HUES48 (cell line): ENCODE measurements around the gene SPSB2.
A peak's percentile ranks its signal among the peaks of the same experiment; 100 is the strongest.

Experiments used
- H3K27ac ChIP-seq: one replicate; pipeline ENCODE4 v1.7.0; 2013; ENCODE audit warnings: low read depth, low read length, inconsistent platforms
- H3K27me3 ChIP-seq: 2 replicates; pipeline ENCODE4 v1.6.1; 2013; ENCODE audit warnings: mild to moderate bottlenecking, low read length; ENCODE audit not compliant: control insufficient read depth, insufficient read depth
- H3K36me3 ChIP-seq: 2 replicates; pipeline ENCODE4 v1.6.1; 2013; ENCODE audit warnings: low read length; ENCODE audit not compliant: control insufficient read depth, insufficient read depth
- H3K4me1 ChIP-seq: 2 replicates; pipeline ENCODE4 v1.6.1; 2013; ENCODE audit warnings: mild to moderate bottlenecking, low read length; ENCODE audit not compliant: control insufficient read depth, insufficient read depth
- H3K4me3 ChIP-seq: 2 replicates; pipeline ENCODE4 v1.5.1; 2013; ENCODE audit warnings: mild to moderate bottlenecking, low read depth, low read length
- H3K9ac ChIP-seq: 2 replicates; pipeline ENCODE4 v1.6.1; 2013; ENCODE audit warnings: mild to moderate bottlenecking, low read depth, low read length, moderate library complexity
- H3K9me3 ChIP-seq: 2 replicates; pipeline ENCODE4 v1.6.1; 2013; ENCODE audit warnings: low read length; ENCODE audit not compliant: control insufficient read depth, insufficient read depth

Gene SPSB2

DNA sequence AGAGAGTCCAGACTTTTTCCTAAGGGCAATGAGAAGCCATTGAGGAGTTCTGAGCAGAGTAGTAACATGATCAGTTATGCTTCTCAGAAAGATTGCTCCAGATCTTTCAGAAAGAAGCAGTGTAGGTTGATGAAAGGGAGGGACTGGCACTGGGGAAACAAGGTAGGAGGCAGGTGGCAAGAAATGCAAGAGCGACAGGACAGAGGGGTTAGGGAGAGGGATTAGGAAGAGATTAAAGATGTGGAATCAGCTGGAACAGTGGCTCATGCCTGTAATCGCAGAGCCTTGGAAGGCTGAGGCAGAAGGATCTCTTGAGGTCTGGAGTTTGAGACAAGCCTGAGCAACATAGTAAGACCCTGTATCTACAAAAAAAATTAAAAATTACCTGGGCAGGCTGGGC lies 25.4 kb downstream of the SPSB2 start:
- H3K4me3 ChIP-seq = no peak overlapping the region
- no peak overlapping the region for H3K9ac ChIP-seq
- no peaks in the 10 kb centered on the region for H3K9me3 ChIP-seq
- no peaks in the 10 kb centered on the region for H3K4me1 ChIP-seq
- no peak overlapping the region for H3K27ac ChIP-seq
- no peaks in the 10 kb centered on the region for H3K27me3 ChIP-seq
- H3K36me3 ChIP-seq = peaks cover 65% of the 10 kb centered on the region

DNA sequence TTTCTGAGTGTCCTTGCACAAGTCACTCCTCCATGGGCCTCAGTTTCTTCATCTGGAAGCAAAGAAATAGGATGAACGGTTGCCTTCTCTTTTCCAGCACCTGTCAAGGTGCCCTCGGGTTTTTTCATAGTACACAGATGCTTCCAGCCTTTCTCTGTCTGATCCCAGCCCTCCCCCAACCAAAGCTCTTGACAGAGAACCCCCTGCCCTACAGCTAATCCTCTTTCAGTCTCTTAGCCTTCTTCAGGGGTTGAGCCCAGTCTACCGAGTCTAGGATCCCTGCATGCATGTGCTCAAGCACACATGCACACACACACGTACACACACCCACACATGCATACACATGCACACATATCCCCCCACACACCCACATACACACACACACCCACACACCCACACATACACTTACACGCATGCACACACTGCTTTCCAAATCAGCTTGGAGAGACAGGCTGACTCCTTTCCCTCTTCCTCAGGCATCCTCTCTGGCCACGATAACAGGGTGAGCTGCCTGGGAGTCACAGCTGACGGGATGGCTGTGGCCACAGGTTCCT lies 26.7 kb downstream of the SPSB2 start:
- Histone ChIP-seq H3K36me3 (peaks cover 77% of the 10 kb centered on the region), H3K9me3 (no peaks in the 10 kb centered on the region), H3K27ac (no peak overlapping the region)

DNA sequence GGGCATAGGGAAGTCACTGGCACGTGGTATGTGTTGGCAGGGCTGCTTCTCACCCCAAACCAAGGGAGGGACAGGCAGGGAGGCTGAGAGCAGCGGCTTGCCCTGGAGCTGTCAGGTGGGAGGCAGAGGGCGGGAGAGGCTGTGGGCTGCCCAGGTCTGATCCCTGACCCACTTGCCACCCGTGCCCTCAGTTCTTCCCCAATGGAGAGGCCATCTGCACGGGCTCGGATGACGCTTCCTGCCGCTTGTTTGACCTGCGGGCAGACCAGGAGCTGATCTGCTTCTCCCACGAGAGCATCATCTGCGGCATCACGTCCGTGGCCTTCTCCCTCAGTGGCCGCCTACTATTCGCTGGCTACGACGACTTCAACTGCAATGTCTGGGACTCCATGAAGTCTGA lies 27.7 kb downstream of the SPSB2 start:
- Histone ChIP-seq H3K4me1 (no peaks in the 10 kb centered on the region), H3K36me3 (peaks cover 77% of the 10 kb centered on the region), H3K4me3 (no peak overlapping the region), H3K9ac (no peak overlapping the region), H3K9me3 (no peaks in the 10 kb centered on the region), H3K27ac (no peak overlapping the region), H3K27me3 (no peaks in the 10 kb centered on the region)

More for the DNA sequence above, 26.7 kb downstream of the SPSB2 start:
- Histone ChIP-seq H3K4me1 (no peaks in the 10 kb centered on the region), H3K4me3 (no peak overlapping the region), H3K27me3 (no peaks in the 10 kb centered on the region), H3K9ac (no peak overlapping the region)

DNA sequence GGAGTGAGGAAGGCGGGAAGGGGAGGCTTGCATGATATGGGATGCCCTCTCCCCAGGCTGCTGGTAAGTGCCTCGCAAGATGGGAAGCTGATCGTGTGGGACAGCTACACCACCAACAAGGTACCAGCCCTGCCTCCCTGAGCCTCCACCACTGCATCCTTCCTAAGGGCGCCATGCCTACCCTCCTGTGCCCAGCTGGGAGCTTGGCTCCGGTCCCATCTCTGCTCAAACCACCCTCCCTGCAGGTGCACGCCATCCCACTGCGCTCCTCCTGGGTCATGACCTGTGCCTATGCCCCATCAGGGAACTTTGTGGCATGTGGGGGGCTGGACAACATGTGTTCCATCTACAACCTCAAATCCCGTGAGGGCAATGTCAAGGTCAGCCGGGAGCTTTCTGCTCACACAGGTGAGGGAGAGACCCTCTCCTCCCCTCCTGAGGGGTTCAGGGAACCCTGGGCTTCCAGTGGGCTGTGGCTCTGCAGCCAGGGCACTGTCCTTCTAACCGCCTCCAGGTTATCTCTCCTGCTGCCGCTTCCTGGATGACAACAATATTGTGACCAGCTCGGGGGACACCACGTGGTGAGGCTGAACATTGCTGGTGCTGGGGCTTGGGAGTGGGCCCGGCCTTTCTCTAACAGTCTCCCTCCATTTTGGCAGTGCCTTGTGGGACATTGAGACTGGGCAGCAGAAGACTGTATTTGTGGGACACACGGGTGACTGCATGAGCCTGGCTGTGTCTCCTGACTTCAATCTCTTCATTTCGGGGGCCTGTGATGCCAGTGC lies 29.8 kb downstream of the SPSB2 start:
- Histone ChIP-seq H3K4me3 (no peak overlapping the region), H3K27me3 (no peaks in the 10 kb centered on the region), H3K36me3 (peaks cover 82% of the 10 kb centered on the region), H3K27ac (no peak overlapping the region), H3K4me1 (peaks cover 4% of the 10 kb centered on the region; the same call in 1 of the 2 replicates), H3K9me3 (no peaks in the 10 kb centered on the region), H3K9ac (no peak overlapping the region)

DNA sequence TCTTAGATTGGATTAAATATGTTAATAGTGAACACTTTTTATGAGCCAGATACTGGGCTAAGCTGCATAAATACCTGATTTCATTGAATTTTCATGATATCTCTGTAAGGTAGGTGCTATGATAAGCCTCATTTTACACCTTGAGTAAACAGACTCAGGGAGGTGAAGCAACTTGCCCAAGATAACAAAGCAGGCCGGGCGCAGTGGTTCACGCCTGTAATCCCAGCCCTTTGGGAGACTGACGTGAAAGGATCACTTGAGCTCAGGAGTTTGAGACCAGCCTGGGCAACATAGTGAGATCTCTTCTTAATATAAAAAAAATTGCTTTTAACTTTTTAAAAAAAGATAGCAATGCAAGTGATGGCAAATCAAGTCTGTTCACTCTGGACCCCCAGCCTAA lies 31.0 kb downstream of the SPSB2 start:
- H3K4me3 ChIP-seq = no peak overlapping the region
- no peaks in the 10 kb centered on the region for H3K27me3 ChIP-seq
- H3K4me1 ChIP-seq = peaks cover 4% of the 10 kb centered on the region; the same call in 1 of the 2 replicates
- H3K27ac ChIP-seq = no peak overlapping the region
- H3K36me3 ChIP-seq = peaks cover 84% of the 10 kb centered on the region
- no peak overlapping the region for H3K9ac ChIP-seq
- no peaks in the 10 kb centered on the region for H3K9me3 ChIP-seq

DNA sequence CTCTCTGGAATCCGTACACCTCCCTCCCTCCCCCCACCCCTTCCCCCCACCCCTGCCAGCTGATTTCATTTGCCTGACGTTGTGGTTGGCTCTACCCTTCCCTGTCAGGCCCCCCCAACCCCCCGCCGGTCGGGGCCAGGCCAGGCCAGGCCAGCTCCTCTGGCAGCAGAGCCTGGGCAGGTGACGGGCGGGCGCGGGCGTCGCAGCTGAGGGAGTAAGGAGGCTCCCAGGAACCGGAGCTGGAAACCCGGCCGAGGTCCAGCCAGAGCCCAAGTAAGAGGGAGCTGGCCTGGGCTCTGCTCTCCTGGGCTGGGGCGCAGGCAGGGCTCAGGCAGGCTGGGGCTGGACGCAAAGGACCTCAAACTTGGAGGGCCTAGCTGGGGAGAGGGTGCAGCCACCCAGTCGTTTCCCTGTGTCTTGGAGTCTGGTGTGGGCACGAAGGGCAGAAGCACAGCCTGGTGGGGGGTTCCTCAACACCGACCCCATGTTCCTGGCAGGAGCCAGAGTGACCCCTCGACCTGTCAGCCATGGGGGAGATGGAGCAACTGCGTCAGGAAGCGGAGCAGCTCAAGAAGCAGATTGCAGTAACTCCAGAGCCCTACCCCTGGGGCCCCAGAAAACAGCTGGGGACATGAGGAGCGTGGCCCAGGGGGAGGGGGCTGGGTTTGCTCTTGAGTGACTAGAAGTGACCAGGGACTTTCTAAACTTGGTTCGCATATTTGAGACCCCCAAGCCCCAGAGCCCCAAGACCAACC lies 32.2 kb downstream of the SPSB2 start, which contains the start of gene GNB3:
Gene GNB3, plus strand, starts transcription at position 165 of the 755 bp plus-strand sequence. Its CDS starts 363 bp downstream, at position 528.
- H3K9ac ChIP-seq = no peak within 1 kb of the TSS
- H3K27ac ChIP-seq = peak within 1 kb of the TSS; percentile 15
- no peaks in the 10 kb centered on the region for H3K9me3 ChIP-seq
- H3K4me3 ChIP-seq = no peak within 1 kb of the TSS
- H3K27me3 ChIP-seq = no peaks in the 10 kb centered on the region
- H3K4me1 ChIP-seq = peaks cover 4% of the 10 kb centered on the region; the same call in 1 of the 2 replicates
- H3K36me3 ChIP-seq = peaks cover 84% of the 10 kb centered on the region

DNA sequence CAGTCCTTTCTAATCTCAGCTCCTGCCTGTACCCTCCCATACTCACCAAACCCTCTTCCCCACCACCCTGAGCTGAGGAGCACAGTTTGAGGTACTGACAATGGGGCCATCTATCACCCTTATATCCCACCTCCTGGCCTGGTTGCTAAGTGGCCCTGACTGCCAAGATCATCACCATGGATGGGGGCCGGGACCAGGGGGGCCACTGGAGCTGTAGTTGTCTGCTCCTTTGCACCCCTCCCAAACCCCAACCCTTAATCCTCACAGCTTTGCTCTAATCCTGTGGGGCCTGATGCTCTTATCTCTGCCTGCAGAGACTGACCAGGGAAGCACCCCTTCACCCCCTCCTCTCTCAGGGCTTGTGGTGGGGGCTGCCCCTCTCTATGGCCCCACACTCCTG lies 32.8 kb downstream of the SPSB2 start:
- Histone ChIP-seq H3K27me3 (no peaks in the 10 kb centered on the region), H3K27ac (no peak overlapping the region), H3K9me3 (no peaks in the 10 kb centered on the region), H3K4me1 (peaks cover 4% of the 10 kb centered on the region; the same call in 1 of the 2 replicates), H3K36me3 (peaks cover 79% of the 10 kb centered on the region), H3K4me3 (no peak overlapping the region), H3K9ac (no peak overlapping the region)

DNA sequence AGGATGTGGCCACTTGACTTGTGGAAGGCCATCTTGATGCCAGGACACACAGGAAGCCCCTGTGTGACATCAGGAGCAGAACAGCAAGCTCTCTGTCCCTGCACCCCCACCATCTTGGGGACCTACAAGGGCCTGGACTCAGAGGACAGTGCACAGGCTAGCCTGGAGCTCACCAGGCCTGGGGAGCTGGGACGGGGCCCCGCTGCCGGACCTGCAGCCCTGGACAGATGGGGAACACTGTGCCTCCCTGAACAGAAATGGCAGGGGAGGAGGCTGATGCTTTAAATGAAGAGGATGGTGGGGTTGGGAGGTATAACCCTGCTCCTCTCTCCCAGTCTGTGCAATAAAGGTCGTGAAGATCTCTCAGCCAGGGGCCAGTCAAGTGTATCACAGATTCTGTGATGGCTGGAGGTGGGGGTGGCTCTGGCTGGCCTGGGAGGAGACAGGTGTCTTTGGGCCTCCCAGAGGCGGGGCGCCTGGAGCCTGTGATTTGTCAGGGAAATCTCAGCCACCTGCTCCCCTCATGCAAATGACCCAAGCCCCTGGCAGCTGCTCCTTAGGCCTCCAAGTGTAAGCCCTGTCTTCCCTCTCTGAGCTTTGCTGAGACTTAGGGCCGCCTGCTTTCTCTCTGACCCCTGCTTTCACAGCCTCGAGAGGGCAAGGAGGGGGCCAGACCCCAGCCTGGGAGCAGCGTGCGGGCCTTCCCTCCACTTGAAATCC lies 33.5 kb downstream of the SPSB2 start:
- Histone ChIP-seq H3K36me3 (peaks cover 72% of the 10 kb centered on the region), H3K27me3 (no peaks in the 10 kb centered on the region), H3K4me3 (no peak overlapping the region), H3K9ac (no peak overlapping the region), H3K9me3 (no peaks in the 10 kb centered on the region), H3K27ac (peak overlapping the region; percentile 15), H3K4me1 (peaks cover 4% of the 10 kb centered on the region; the same call in 1 of the 2 replicates)

DNA sequence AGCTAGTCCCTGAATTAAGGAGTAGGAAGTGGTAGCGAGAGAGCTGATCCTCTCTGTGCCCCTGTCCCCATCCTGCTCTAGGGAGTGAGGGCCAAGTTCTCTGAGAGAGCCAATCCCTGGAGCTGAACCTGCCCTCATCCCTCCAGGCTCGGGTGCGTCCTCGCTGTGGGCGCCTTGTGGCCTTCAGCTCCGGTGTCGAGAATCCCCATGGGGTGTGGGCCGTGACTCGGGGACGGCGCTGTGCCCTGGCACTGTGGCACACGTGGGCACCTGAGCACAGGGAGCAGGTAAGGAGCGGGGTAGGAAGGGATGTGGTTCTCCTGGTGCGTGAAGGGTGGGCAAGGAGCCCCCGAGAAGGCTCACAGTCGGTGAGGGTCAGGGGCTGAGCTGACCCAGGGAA lies 34.2 kb downstream of the SPSB2 start:
- no peaks in the 10 kb centered on the region for H3K27me3 ChIP-seq
- peaks cover 73% of the 10 kb centered on the region for H3K36me3 ChIP-seq
- H3K9me3 ChIP-seq = no peaks in the 10 kb centered on the region
- H3K9ac ChIP-seq = no peak overlapping the region
- no peak overlapping the region for H3K27ac ChIP-seq
- H3K4me3 ChIP-seq = no peak overlapping the region
- peaks cover 4% of the 10 kb centered on the region; the same call in 1 of the 2 replicates for H3K4me1 ChIP-seq

DNA sequence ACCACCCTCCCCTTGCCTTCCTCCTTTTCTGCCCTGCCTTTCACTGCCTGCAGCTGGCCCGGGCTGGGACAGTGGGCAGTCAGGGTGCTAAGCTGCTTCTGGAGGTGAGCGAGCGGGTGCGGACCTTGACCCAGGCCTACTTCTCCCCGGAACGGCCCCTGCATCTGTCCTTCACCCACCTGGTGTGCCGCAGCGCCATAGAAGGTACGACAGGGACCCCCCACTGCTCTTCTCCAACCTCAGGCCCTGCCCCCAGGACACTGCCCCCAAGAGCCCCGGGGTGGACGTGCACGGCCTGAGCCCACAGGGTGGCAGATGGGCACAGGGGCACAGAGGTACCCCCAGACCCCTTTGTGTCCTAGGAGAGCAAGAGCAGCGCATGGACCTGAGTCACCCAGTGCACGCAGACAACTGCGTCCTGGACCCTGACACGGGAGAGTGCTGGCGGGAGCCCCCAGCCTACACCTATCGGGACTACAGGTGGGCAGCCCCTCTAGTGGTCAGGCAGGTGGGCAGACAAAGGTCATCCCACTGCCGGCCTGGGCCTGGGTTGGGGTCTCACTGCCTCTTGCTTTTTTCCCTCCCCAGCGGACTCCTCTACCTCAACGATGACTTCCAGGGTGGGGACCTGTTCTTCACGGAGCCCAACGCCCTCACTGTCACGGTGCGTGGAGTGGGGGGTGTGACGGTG lies 35.6 kb downstream of the SPSB2 start:
- Histone ChIP-seq H3K4me3 (no peak overlapping the region), H3K27ac (no peak overlapping the region), H3K4me1 (peaks cover 4% of the 10 kb centered on the region; the same call in 1 of the 2 replicates), H3K27me3 (no peaks in the 10 kb centered on the region), H3K9me3 (no peaks in the 10 kb centered on the region), H3K9ac (no peak overlapping the region), H3K36me3 (peaks cover 71% of the 10 kb centered on the region)
